ENCODE data around the gene XPOT. TPM values are rescaled to one million over a fixed set of nuclear protein-coding genes. Genes with fewer than 3 reads are reported as not detected.

XPOT gene
- total RNA-seq, 3 donors from 2014 or later, result 41.0 to 71.0 (median 52.7) TPM

GRCh38 chr12:64497484-64497883 lies 93.3 kb downstream of the XPOT start:
- TF ChIP-seq POLR2AphosphoS5 (IDR thresholded peaks at IDR 0.05) (no peak), POLR2A (IDR thresholded peaks at IDR 0.05) (no peak), CTCF (IDR thresholded peaks at IDR 0.05) (no peak)
- no peak for DNase-seq (ENCODE audit: low spot score in 2 of 2)
- Histone ChIP-seq H3K27me3 (no peaks in the 10 kb centered on the region), H3K4me3 (no peak overlapping the region), H3K4me1 (no peaks in the 10 kb centered on the region), H3K9me3 (no peaks in the 10 kb centered on the region), H3K27ac (no peak overlapping the region), H3K36me3 (no peaks in the 10 kb centered on the region)
- intact Hi-C loops (cut with DNase I; ENCODE audit: low total_unique reads), result no loop called here

- intact Hi-C loops (cut with DNase I; ENCODE audit: low total_unique reads), result no loop called here
- H3K9me3 ChIP-seq, result no peaks in the 10 kb centered on the region
- no peaks in the 10 kb centered on the region for H3K36me3 ChIP-seq
- no peaks in the 10 kb centered on the region for H3K27me3 ChIP-seq
- no peak overlapping the region for H3K27ac ChIP-seq
- TF ChIP-seq CTCF (IDR thresholded peaks at IDR 0.05), result no peak
- no peak for TF ChIP-seq POLR2A (IDR thresholded peaks at IDR 0.05)
- TF ChIP-seq POLR2AphosphoS5 (IDR thresholded peaks at IDR 0.05), result no peak
- DNase-seq (ENCODE audit: low spot score in 2 of 2), result no peak
- no peaks in the 10 kb centered on the region for H3K4me1 ChIP-seq
- no peak overlapping the region for H3K4me3 ChIP-seq
Observed at GRCh38 chr12:64497903-64498302, 93.7 kb downstream of the XPOT start.

- intact Hi-C loops (cut with DNase I; ENCODE audit: low total_unique reads), result no loop called here
- Histone ChIP-seq H3K36me3 (no peaks in the 10 kb centered on the region), H3K27me3 (no peaks in the 10 kb centered on the region), H3K27ac (no peak overlapping the region), H3K4me3 (no peak overlapping the region), H3K4me1 (no peaks in the 10 kb centered on the region), H3K9me3 (no peaks in the 10 kb centered on the region)
- no peak for TF ChIP-seq POLR2A (IDR thresholded peaks at IDR 0.05)
- TF ChIP-seq POLR2AphosphoS5 (IDR thresholded peaks at IDR 0.05), result no peak
- no peak for TF ChIP-seq CTCF (IDR thresholded peaks at IDR 0.05)
- DNase-seq (ENCODE audit: low spot score in 2 of 2), result no peak
Observed at GRCh38 chr12:64500394-64500793, 96.2 kb downstream of the XPOT start.

Other genes with a start within 250 kb of the XPOT start
- gene KICS2, start 182.1 kb upstream of the XPOT start, total RNA-seq, result 10 to 100 TPM; 10.2 to 17.9 (median 15.7) TPM
- gene C12orf56, start 13.6 kb upstream of the XPOT start, total RNA-seq, result not detected
- 10 to 100 TPM; 27.7 to 43.9 (median 40.6) TPM for gene TBK1, start 47.7 kb downstream of the XPOT start, total RNA-seq
- gene RASSF3, start 206.1 kb downstream of the XPOT start, total RNA-seq, result 10 to 100 TPM; 23.4 to 28.4 (median 24.6) TPM